GM12878 (cell line): ENCODE measurements around the gene LRP1B. TPM values are rescaled to one million over a fixed set of nuclear protein-coding genes. Genes with fewer than 3 reads are reported as not detected.

Source experiments
- ATAC-seq: fragments of 200-7000 bp; cut with Tn5 transposase; 3 replicates; pipeline ENCODE4 v1.9.1; 2020; ENCODE audit warnings: mild to moderate bottlenecking, moderate library complexity
- BruUV-seq: library from RNA; stranded (reverse); fragments of 400-500 nt; replicated peaks from 2 replicates; lab custom pipeline; 2021; lab: Mats Ljungman, UMichigan
- CTCF ChIA-PET: fragments of 300-600 bp; sonication (Branson Sonifier 250); formaldehyde crosslinking; extraction: SDS; loops from one replicate; lab custom pipeline; 2021; ENCODE audit warnings: inconsistent platforms; lab: Yijun Ruan, JAX
- POLR2A ChIA-PET: fragments of 350-600 bp; formaldehyde crosslinking; extraction: SDS; loops from one replicate; lab custom pipeline; 2021; ENCODE audit warnings: inconsistent platforms; lab: Charles Lee
- RAD21 ChIA-PET: fragments of 300-600 bp; sonication (Branson Sonifier 250); formaldehyde crosslinking; loops from one replicate; lab custom pipeline; 2023; ENCODE audit warnings: antibody characterized with exemption; ENCODE audit not compliant: unreplicated experiment; lab: Charles Lee
- SMC1A ChIA-PET: fragments of 300-600 bp; sonication (Branson Sonifier 250); formaldehyde crosslinking; loops from one replicate; lab custom pipeline; 2023; ENCODE audit not compliant: unreplicated experiment, uncharacterized antibody; lab: Charles Lee
- DNase-seq: peaks from one replicate; pipeline ENCODE4 v3.0.0-alpha.2; 2011; ENCODE audit warnings: low read depth, low spot score
- FAIRE-seq: peaks from 3 replicates; lab custom pipeline; 2011; peaks lifted over from hg19 to GRCh38; lab: Jason Lieb, UNC
- H2AFZ ChIP-seq: 2 replicates; pipeline ENCODE4 v1.6.0; 2011; ENCODE audit warnings: low read depth, low read length, control low read depth; ENCODE audit not compliant: control insufficient read depth
- H3K27ac ChIP-seq: 2 replicates; pipeline ENCODE4 v1.5.1; 2011; ENCODE audit warnings: control low read depth; ENCODE audit not compliant: control insufficient read depth, insufficient read depth
- H3K27me3 ChIP-seq, 2 experiments: replicated peaks in 1 of 2; 2 replicates each; pipeline versions ENCODE4 v1.6.0 to v1.6.1; 2011; ENCODE audit warnings: low read length in 1 of 2; ENCODE audit not compliant: control insufficient read depth in 2 of 2, insufficient read depth in 2 of 2
- H3K36me3 ChIP-seq, 2 experiments: 2 replicates each; pipeline ENCODE4 v1.5.1; 2011; ENCODE audit warnings: low read length in 1 of 2; ENCODE audit not compliant: control insufficient read depth in 2 of 2, insufficient read depth in 2 of 2
- H3K4me1 ChIP-seq: 2 replicates; pipeline ENCODE4 v1.6.1; 2011; ENCODE audit warnings: mild to moderate bottlenecking, low read length, moderate library complexity, mixed read lengths; ENCODE audit not compliant: control insufficient read depth, insufficient read depth
- H3K4me2 ChIP-seq: 2 replicates; pipeline ENCODE4 v1.6.0; 2011; ENCODE audit warnings: control low read depth; ENCODE audit not compliant: control insufficient read depth, insufficient read depth
- H3K4me3 ChIP-seq: fragments of 200-600 bp; sonication (generic); 2 replicates; pipeline ENCODE4 v1.5.1; 2016
- H3K79me2 ChIP-seq: 2 replicates; pipeline ENCODE4 v1.6.0; 2011; ENCODE audit warnings: low read length; ENCODE audit not compliant: control insufficient read depth, insufficient read depth
- H3K9ac ChIP-seq: 2 replicates; pipeline ENCODE4 v1.8.0; 2011; ENCODE audit warnings: low read length, control low read depth, mixed read lengths; ENCODE audit not compliant: control insufficient read depth, insufficient read depth
- H3K9me3 ChIP-seq: replicated peaks from 3 replicates; pipeline ENCODE4 v1.5.1; 2011; ENCODE audit warnings: mild to moderate bottlenecking, low read length; ENCODE audit not compliant: control insufficient read depth, insufficient read depth
- H4K20me1 ChIP-seq: 2 replicates; pipeline ENCODE4 v1.6.0; 2011; ENCODE audit not compliant: control insufficient read depth, insufficient read depth
- BCLAF1 ChIP-seq: fragments of 450-650 bp; IDR thresholded peaks from 2 replicates; pipeline ENCODE4 v1.6.1; 2017; ENCODE audit warnings: antibody characterized with exemption, mild to moderate bottlenecking, moderate library complexity
- E4F1 ChIP-seq: fragments of 450-650 bp; IDR thresholded peaks from 2 replicates; pipeline ENCODE4 v1.6.1; 2018; ENCODE audit warnings: borderline replicate concordance, mild to moderate bottlenecking; ENCODE audit not compliant: partially characterized antibody
- IRF5 ChIP-seq: fragments of 450-650 bp; IDR thresholded peaks from 2 replicates; pipeline ENCODE4 v1.6.1; 2017; ENCODE audit warnings: borderline replicate concordance
- RAD21 ChIP-seq: IDR thresholded peaks from 2 replicates; pipeline ENCODE4 v1.6.1; 2011; ENCODE audit warnings: mild to moderate bottlenecking, low read depth, low read length, moderate library complexity; ENCODE audit not compliant: insufficient read depth
- SPI1 ChIP-seq: IDR thresholded peaks from 2 replicates; pipeline ENCODE4 v1.6.1; 2011; ENCODE audit warnings: low read depth, mild to moderate bottlenecking, low read length, moderate library complexity, borderline replicate concordance; ENCODE audit not compliant: insufficient read depth
- STAT3 ChIP-seq: IDR thresholded peaks from 2 replicates; pipeline ENCODE4 v1.6.1; 2011; ENCODE audit warnings: low read depth, low read length, improper control_type of control experiment
- YBX1 ChIP-seq: fragments of 450-650 bp; IDR thresholded peaks from 2 replicates; pipeline ENCODE4 v1.6.1; 2016; ENCODE audit warnings: antibody characterized with exemption
- WGBS: methylation state at CpG from one replicate; pipeline ENCODE4 v1.1.6; 2016; ENCODE audit warnings: low lambda C conversion rate; ENCODE audit not compliant: insufficient replicate concordance, insufficient coverage; ENCODE audit errors: missing lambda C conversion rate; 5-methylcytosine and 5-hydroxymethylcytosine counted together
- in situ Hi-C: fragments of 300-500 bp; cut with MboI; formaldehyde crosslinking; loops from 9 replicates; pipeline ENCODE4 v1.14.3; 2018; ENCODE audit warnings: mixed read lengths
- intact Hi-C: fragments of 100-400 bp; cut with micrococcal nuclease; formaldehyde crosslinking; loops from one replicate; pipeline ENCODE4 v1.14.2; 2022; ENCODE audit not compliant: unreplicated experiment
- polyA plus RNA-seq, 11 experiments: library from polyadenylated mRNA; depleted of rRNA in 4 of 11; unstranded in 6 of 11; stranded (reverse) in 5 of 11; fragments of >200 nt; fragmentation: Nextera tagmentation in 4 of 11; fragmentation: Illumina TruSeq in 1 of 11; extraction: Ambion mirVana in 4 of 11; extraction: Trizol in 1 of 11; gene quantifications; 1 replicate in 1 of 11; 2 replicates in 10 of 11; pipeline versions ENCODE4 v1.2.1 to v1.2.3, GENCODE V29; 2011 to 2016; ENCODE audit warnings: inconsistent platforms in 2 of 11, missing spikeins in 2 of 11, low read depth in 1 of 11
- total RNA-seq, 4 experiments: library from RNA; depleted of rRNA in 3 of 4; stranded (reverse); fragments of >200 nt in 3 of 4; fragmentation: Illumina TruSeq in 1 of 4; extraction: Trizol in 1 of 4; gene quantifications; 2 replicates each; pipeline versions ENCODE4 v1.2.1 to v1.2.3, GENCODE V29; 2013 to 2021

The LRP1B gene
- total and polyA plus RNA-seq, 10 of the 15 experiments (the other 5 are each of a cell fraction or from before 2014, with no cell fraction given) = under 0.01 to 0.06 (median 0.03) TPM; not detected in 5

GRCh38 chr2:141380008-141380979, 750.5 kb downstream of the LRP1B start:
- Histone ChIP-seq H4K20me1 (no peaks in the 10 kb centered on the region), H3K9ac (no peak overlapping the region), H3K36me3 (no peaks in the 10 kb centered on the region), H3K4me1 (no peaks in the 10 kb centered on the region), H2AFZ (no peak overlapping the region), H3K4me2 (no peak overlapping the region), H3K79me2 (no peaks in the 10 kb centered on the region), H3K4me3 (no peak overlapping the region), H3K27ac (no peak overlapping the region), H3K27me3 (no peaks in the 10 kb centered on the region; a peak in 1 of 4 replicates), H3K9me3 (no peaks in the 10 kb centered on the region)
- SMC1A ChIA-PET = no interaction called here
- DNase-seq (no peak), FAIRE-seq (no peak), ATAC-seq (no peak)
- RAD21 ChIA-PET = no interaction called here
- intact Hi-C loops = no loop called here
- BruUV-seq = no TSS peak
- CTCF ChIA-PET = interaction anchor here (0.6 to 1.3 kb wide), 2 partner anchors 175 to 365 kb away, joined by 3 to 4 read pairs; no protein-coding TSS in a partner anchor
- in situ Hi-C loops = no loop called here
- no peak for TF ChIP-seq SPI1
- no peak for TF ChIP-seq STAT3
- POLR2A ChIA-PET = no interaction called here
- WGBS = 7% methylated on average over 7 of the region's 7 CpGs

GRCh38 chr2:141364821-141365220, 766.0 kb downstream of the LRP1B start:
- ChIA-PET SMC1A (no interaction called here), POLR2A (no interaction called here), CTCF (no interaction called here), RAD21 (no interaction called here)
- 0% methylated on average over 1 of the region's 1 CpG for WGBS
- no peak overlapping the region for H3K27ac ChIP-seq
- no peaks in the 10 kb centered on the region for H3K4me1 ChIP-seq
- no peak overlapping the region for H3K4me2 ChIP-seq
- no peak overlapping the region for H3K4me3 ChIP-seq
- H3K9me3 ChIP-seq = no peaks in the 10 kb centered on the region
- no peak overlapping the region for H3K9ac ChIP-seq
- ATAC-seq (no peak), FAIRE-seq (no peak), DNase-seq (no peak)
- H3K79me2 ChIP-seq = no peaks in the 10 kb centered on the region
- no TSS peak for BruUV-seq
- H3K36me3 ChIP-seq = no peaks in the 10 kb centered on the region
- intact Hi-C loops (no loop called here), in situ Hi-C loops (no loop called here)
- no peak overlapping the region for H2AFZ ChIP-seq
- H3K27me3 ChIP-seq = no peaks in the 10 kb centered on the region
- no peaks in the 10 kb centered on the region for H4K20me1 ChIP-seq
- TF ChIP-seq IRF5 (no peak), E4F1 (no peak), RAD21 (no peak), BCLAF1 (no peak), YBX1 (no peak)
